Osteoblast (primary cell): ENCODE data around the gene INPP4A. TPM values are rescaled to one million over a fixed set of nuclear protein-coding genes. Genes with fewer than 3 reads are reported as not detected.

ENCODE experiments used
- DNase-seq: peaks from one replicate; pipeline ENCODE4 v3.0.0; 2011; ENCODE audit warnings: low spot score, mixed read lengths; ENCODE audit not compliant: insufficient read length; ENCODE audit errors: missing footprints
- H2AFZ ChIP-seq: 2 replicates; pipeline ENCODE4 v1.6.0; 2011; ENCODE audit warnings: mild to moderate bottlenecking, low read length
- H3K27ac ChIP-seq: 2 replicates; pipeline ENCODE4 v1.5.1; 2011; ENCODE audit warnings: mild to moderate bottlenecking, low read depth, low read length, moderate library complexity
- H3K27me3 ChIP-seq: 2 replicates; pipeline ENCODE4 v1.6.0; 2012; ENCODE audit warnings: mild to moderate bottlenecking, control low read depth, inconsistent platforms, low read length, moderate library complexity; ENCODE audit not compliant: insufficient read depth
- H3K36me3 ChIP-seq: 2 replicates; pipeline ENCODE4 v1.5.1; 2011; ENCODE audit warnings: mild to moderate bottlenecking, low read length, control low read depth, moderate library complexity; ENCODE audit not compliant: insufficient read depth
- H3K4me1 ChIP-seq: 2 replicates; pipeline ENCODE4 v1.5.1; 2011; ENCODE audit warnings: mild to moderate bottlenecking, low read length, control low read depth, moderate library complexity; ENCODE audit not compliant: insufficient read depth
- H3K4me2 ChIP-seq: 2 replicates; pipeline ENCODE4 v1.6.0; 2011; ENCODE audit warnings: mild to moderate bottlenecking, low read length; ENCODE audit not compliant: insufficient read depth
- H3K4me3 ChIP-seq: fragments of 200-600 bp; sonication (generic); 3 replicates; pipeline ENCODE4 v1.5.1; 2012; ENCODE audit warnings: mild to moderate bottlenecking, low read length, inconsistent platforms; ENCODE audit not compliant: insufficient read depth
- H3K79me2 ChIP-seq: 2 replicates; pipeline ENCODE4 v1.6.0; 2012; ENCODE audit warnings: mild to moderate bottlenecking, low read length, control low read depth, inconsistent platforms; ENCODE audit not compliant: insufficient read depth
- H3K9me3 ChIP-seq: 2 replicates; pipeline ENCODE4 v1.5.1; 2011; ENCODE audit warnings: low read depth, low read length, control low read depth
- H4K20me1 ChIP-seq: 2 replicates; pipeline ENCODE4 v1.6.0; 2012; ENCODE audit warnings: mild to moderate bottlenecking, low read length, control low read depth; ENCODE audit not compliant: insufficient read depth
- CTCF ChIP-seq: IDR thresholded peaks from 2 replicates; pipeline ENCODE4 v1.5.1; 2011; ENCODE audit warnings: mild to moderate bottlenecking, low read depth, low read length, moderate library complexity; ENCODE audit errors: extremely low read depth
- total RNA-seq: library from RNA; depleted of rRNA; stranded (reverse); fragments of >200 nt; gene quantifications from 2 replicates; pipeline ENCODE4 v1.2.3, GENCODE V29; 2012

Gene INPP4A
- total RNA-seq, 1 donor: 25.7 TPM

- Histone ChIP-seq H3K27me3 (no peaks in the 10 kb centered on the region), H3K36me3 (no peaks in the 10 kb centered on the region), H3K9me3 (no peaks in the 10 kb centered on the region), H2AFZ (no peak overlapping the region), H3K4me2 (no peak overlapping the region), H3K4me1 (peaks cover 11% of the 10 kb centered on the region), H4K20me1 (no peaks in the 10 kb centered on the region), H3K27ac (no peak overlapping the region), H3K79me2 (no peaks in the 10 kb centered on the region), H3K4me3 (no peak overlapping the region)
- DNase-seq: no peak
- TF ChIP-seq CTCF: no peak
Measured at GRCh38 chr2:98571121-98571701, 126.6 kb downstream of the INPP4A start.

GRCh38 chr2:98571796-98572195 is 127.1 kb downstream of the INPP4A start:
- H3K4me2 ChIP-seq: no peak overlapping the region
- H3K79me2 ChIP-seq: no peaks in the 10 kb centered on the region
- no peaks in the 10 kb centered on the region for H4K20me1 ChIP-seq
- no peak for DNase-seq
- H3K36me3 ChIP-seq: no peaks in the 10 kb centered on the region
- H3K4me1 ChIP-seq: peaks cover 11% of the 10 kb centered on the region
- no peaks in the 10 kb centered on the region for H3K27me3 ChIP-seq
- H3K9me3 ChIP-seq: no peaks in the 10 kb centered on the region
- H3K27ac ChIP-seq: no peak overlapping the region
- no peak overlapping the region for H3K4me3 ChIP-seq
- no peak overlapping the region for H2AFZ ChIP-seq
- no peak for TF ChIP-seq CTCF

- no peaks in the 10 kb centered on the region for H3K36me3 ChIP-seq
- H3K27ac ChIP-seq: no peak overlapping the region
- no peak overlapping the region for H3K4me3 ChIP-seq
- H3K27me3 ChIP-seq: no peaks in the 10 kb centered on the region
- peaks cover 11% of the 10 kb centered on the region for H3K4me1 ChIP-seq
- no peaks in the 10 kb centered on the region for H3K79me2 ChIP-seq
- no peaks in the 10 kb centered on the region for H3K9me3 ChIP-seq
- no peak overlapping the region for H3K4me2 ChIP-seq
- TF ChIP-seq CTCF: no peak
- peak; percentile 30 for DNase-seq
- no peaks in the 10 kb centered on the region for H4K20me1 ChIP-seq
- H2AFZ ChIP-seq: no peak overlapping the region
Measured at GRCh38 chr2:98572211-98572610, 127.6 kb downstream of the INPP4A start.

- H3K27me3 ChIP-seq: no peaks in the 10 kb centered on the region
- H3K79me2 ChIP-seq: no peaks in the 10 kb centered on the region
- TF ChIP-seq CTCF: no peak
- DNase-seq: no peak
- H3K4me1 ChIP-seq: peaks cover 11% of the 10 kb centered on the region
- H3K27ac ChIP-seq: no peak overlapping the region
- H3K4me2 ChIP-seq: no peak overlapping the region
- no peak overlapping the region for H3K4me3 ChIP-seq
- H3K36me3 ChIP-seq: peaks cover 4% of the 10 kb centered on the region
- H4K20me1 ChIP-seq: no peaks in the 10 kb centered on the region
- H3K9me3 ChIP-seq: no peaks in the 10 kb centered on the region
- no peak overlapping the region for H2AFZ ChIP-seq
Measured at GRCh38 chr2:98572676-98573075, 128.0 kb downstream of the INPP4A start.
